ENCODE measurements around the gene APEH. TPM values are rescaled to one million over a fixed set of nuclear protein-coding genes. Genes with fewer than 3 reads are reported as not detected.
A peak's percentile ranks its signal among the peaks of the same experiment; 100 is the strongest.

APEH gene
- total and polyA plus RNA-seq, 2 donors from 2014 or later, result 138 to 143 TPM

GRCh38 chr3:49661281-49661680 lies 12.9 kb upstream of the APEH start:
- H3K9me3 ChIP-seq (ENCODE audit: control insufficient read depth in 2 of 3, insufficient read depth in 1 of 3, low read length in 3 of 3), result no peaks in the 10 kb centered on the region
- intact Hi-C loops (cut with DNase I), result loop anchor here (10.0 kb wide), 1 partner anchor 116 kb away; no protein-coding TSS in a partner anchor
- H3K36me3 ChIP-seq (ENCODE audit: control insufficient read depth in 2 of 3, insufficient read depth in 3 of 3, low read length in 3 of 3), result no peaks in the 10 kb centered on the region
- no peak overlapping the region for H3K4me3 ChIP-seq (ENCODE audit: low read length in 3 of 3)
- peaks cover 0 to 19% (median 8%) of the 10 kb centered on the region in 3 donors for H3K4me1 ChIP-seq (ENCODE audit: control insufficient read depth in 2 of 3, insufficient read depth in 2 of 3, low read depth in 1 of 3, low read length in 3 of 3)
- H3K9ac ChIP-seq (ENCODE audit: low read length in 3 of 3), result no peak overlapping the region
- TF ChIP-seq CTCF (IDR thresholded peaks at IDR 0.05; ENCODE audit: borderline replicate concordance, extremely low read depth, insufficient read depth), result no peak
- H3K27me3 ChIP-seq (ENCODE audit: control insufficient read depth, insufficient read depth, low read length), result no peaks in the 10 kb centered on the region
- H3K27ac ChIP-seq (ENCODE audit: low read depth in 2 of 2, low read length in 2 of 2), result no peak overlapping the region
- FAIRE-seq, result no peak
- DNase-seq, result no peak

DNA sequence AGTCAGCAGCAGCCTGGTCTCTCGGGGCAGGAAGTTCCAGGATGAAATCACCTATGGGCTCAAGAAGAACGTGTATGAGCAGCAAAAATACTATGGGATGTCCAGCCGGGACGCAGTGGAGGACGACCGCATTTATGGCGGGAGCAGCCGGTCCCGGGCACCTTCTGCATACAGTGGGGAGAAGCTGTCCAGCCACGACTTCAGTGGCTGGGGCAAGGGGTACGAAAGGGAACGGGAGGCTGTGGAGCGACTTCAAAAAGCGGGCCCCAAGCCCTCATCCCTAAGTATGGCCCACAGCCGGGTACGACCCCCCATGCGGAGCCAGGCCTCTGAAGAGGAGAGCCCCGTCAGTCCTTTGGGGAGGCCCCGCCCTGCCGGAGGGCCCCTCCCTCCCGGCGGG lies 12.1 kb upstream of the APEH start:
- no peak for FAIRE-seq
- no peaks in the 10 kb centered on the region for H3K9me3 ChIP-seq (ENCODE audit: control insufficient read depth in 2 of 3, insufficient read depth in 1 of 3, low read length in 3 of 3)
- H3K27ac ChIP-seq (ENCODE audit: low read depth in 2 of 2, low read length in 2 of 2), result no peak overlapping the region
- H3K36me3 ChIP-seq (ENCODE audit: control insufficient read depth in 2 of 3, insufficient read depth in 3 of 3, low read length in 3 of 3), result no peaks in the 10 kb centered on the region
- intact Hi-C loops (cut with DNase I), result loop anchor here (10.0 kb wide), 1 partner anchor 117 kb away; no protein-coding TSS in a partner anchor
- no peaks in the 10 kb centered on the region for H3K27me3 ChIP-seq (ENCODE audit: control insufficient read depth, insufficient read depth, low read length)
- no peak for TF ChIP-seq CTCF (IDR thresholded peaks at IDR 0.05; ENCODE audit: borderline replicate concordance, extremely low read depth, insufficient read depth)
- no peak overlapping the region for H3K4me3 ChIP-seq (ENCODE audit: low read length in 3 of 3)
- DNase-seq, result peak in 1 of 5 donors; percentile 64
- H3K4me1 ChIP-seq (ENCODE audit: control insufficient read depth in 2 of 3, insufficient read depth in 2 of 3, low read depth in 1 of 3, low read length in 3 of 3), result peaks cover 0 to 22% (median 8%) of the 10 kb centered on the region in 3 donors
- H3K9ac ChIP-seq (ENCODE audit: low read length in 3 of 3), result no peak overlapping the region

- Histone ChIP-seq H3K9me3 (ENCODE audit: control insufficient read depth in 2 of 3, insufficient read depth in 1 of 3, low read length in 3 of 3) (no peaks in the 10 kb centered on the region), H3K36me3 (ENCODE audit: control insufficient read depth in 2 of 3, insufficient read depth in 3 of 3, low read length in 3 of 3) (no peaks in the 10 kb centered on the region), H3K27me3 (ENCODE audit: control insufficient read depth, insufficient read depth, low read length) (no peaks in the 10 kb centered on the region), H3K4me1 (ENCODE audit: control insufficient read depth in 2 of 3, insufficient read depth in 2 of 3, low read depth in 1 of 3, low read length in 3 of 3) (peaks cover 0 to 24% (median 8%) of the 10 kb centered on the region in 3 donors), H3K27ac (ENCODE audit: low read depth in 2 of 2, low read length in 2 of 2) (no peak overlapping the region), H3K9ac (ENCODE audit: low read length in 3 of 3) (no peak overlapping the region), H3K4me3 (ENCODE audit: low read length in 3 of 3) (no peak overlapping the region)
- DNase-seq, result peak in 1 of 5 donors; percentile 65
- no peak for TF ChIP-seq CTCF (IDR thresholded peaks at IDR 0.05; ENCODE audit: borderline replicate concordance, extremely low read depth, insufficient read depth)
- intact Hi-C loops (cut with DNase I), result loop anchor here (10.0 kb wide), 1 partner anchor 118 kb away; no protein-coding TSS in a partner anchor
- no peak for FAIRE-seq
These were observed 11.3 kb upstream of the APEH start for GRCh38 chr3:49662720-49663413.

All from kidney (tissue), 14 donors.